K562 (cell line): Measurements from ENCODE around the gene LRMDA. TPM values are rescaled to one million over a fixed set of nuclear protein-coding genes. Genes with fewer than 3 reads are reported as not detected.

Source experiments
- CAMTA2 ChIP-seq: fragments of 250-450 bp; sonication (Bioruptor Pico); conservative IDR thresholded peaks from 2 replicates; pipeline ENCODE4 v1.5.1; 2022
- DIDO1 ChIP-seq: fragments of 450-650 bp; IDR thresholded peaks from 2 replicates; pipeline ENCODE4 v1.6.1; 2016; ENCODE audit warnings: low read depth, missing biosample characterization, missing genetic modification characterization
- EGR1 ChIP-seq: fragments of 450-650 bp; conservative IDR thresholded peaks from 2 replicates; pipeline ENCODE4 v1.6.1; 2017; ENCODE audit warnings: mild to moderate bottlenecking
- IRF2 ChIP-seq: sonication (generic); formaldehyde crosslinking; IDR thresholded peaks from 2 replicates; pipeline ENCODE4 v1.8.1; 2022; ENCODE audit warnings: mild to moderate bottlenecking, missing genetic modification reagents
- IRF9 ChIP-seq: fragments of 450-650 bp; IDR thresholded peaks from 2 replicates; pipeline ENCODE4 v1.6.1; 2016; ENCODE audit warnings: missing biosample characterization, missing genetic modification characterization
- JUNB ChIP-seq: fragments of 450-650 bp; formaldehyde crosslinking; conservative IDR thresholded peaks from 2 replicates; pipeline ENCODE4 v1.4.0; 2020; ENCODE audit warnings: mild to moderate bottlenecking
- KHSRP ChIP-seq: fragments of 450-650 bp; IDR thresholded peaks from 2 replicates; pipeline ENCODE4 v1.6.1; 2017
- MAFK ChIP-seq: IDR thresholded peaks from 2 replicates; pipeline ENCODE4 v1.6.1; 2011; ENCODE audit warnings: low read length, improper control_type of control experiment
- NCOA6 ChIP-seq: fragments of 450-650 bp; IDR thresholded peaks from 2 replicates; pipeline ENCODE4 v1.6.1; 2017; ENCODE audit warnings: mild to moderate bottlenecking
- NELFE ChIP-seq: IDR thresholded peaks from 2 replicates; pipeline ENCODE4 v1.6.1; 2011; ENCODE audit warnings: mild to moderate bottlenecking; ENCODE audit not compliant: insufficient read depth, insufficient read length
- NONO ChIP-seq, 2 experiments: fragments of 200-400 bp in 1 of 2; fragments of 450-650 bp in 1 of 2; formaldehyde crosslinking in 1 of 2; IDR thresholded peaks; 2 replicates each; pipeline ENCODE4 v1.6.1; 2017; ENCODE audit warnings: low read depth in 2 of 2, mild to moderate bottlenecking in 2 of 2, moderate library complexity in 2 of 2, low read length in 1 of 2
- NRF1 ChIP-seq, 2 experiments: fragments of 450-650 bp; IDR thresholded peaks in 1 of 2; conservative IDR thresholded peaks in 1 of 2; 2 replicates each; pipeline ENCODE4 v1.6.1; 2014; ENCODE audit warnings: mild to moderate bottlenecking in 2 of 2
- PHB ChIP-seq: fragments of 250-450 bp; sonication (Bioruptor Pico); IDR thresholded peaks from 2 replicates; pipeline ENCODE4 v1.5.0; 2021
- SMARCB1 ChIP-seq: IDR thresholded peaks from 2 replicates; pipeline ENCODE4 v1.6.1; 2011; ENCODE audit warnings: improper control_type of control experiment, low read depth; ENCODE audit not compliant: insufficient read length
- TFAP4 ChIP-seq: sonication (generic); formaldehyde crosslinking; IDR thresholded peaks from 2 replicates; pipeline ENCODE4 v1.8.0; 2022; ENCODE audit warnings: missing genetic modification reagents, mild to moderate bottlenecking, moderate library complexity, borderline replicate concordance
- THAP12 ChIP-seq: fragments of 250-450 bp; sonication (Bioruptor Pico); IDR thresholded peaks from 2 replicates; pipeline ENCODE4 v1.9.0; 2021; ENCODE audit warnings: mild to moderate bottlenecking, inconsistent platforms
- ZNF561 ChIP-seq: fragments of 450-650 bp; formaldehyde crosslinking; conservative IDR thresholded peaks from 2 replicates; pipeline ENCODE4 v1.4.0; 2020; ENCODE audit warnings: mild to moderate bottlenecking, moderate library complexity
- ZNF57 ChIP-seq: fragments of 450-650 bp; formaldehyde crosslinking; IDR thresholded peaks from 2 replicates; pipeline ENCODE4 v1.4.0; 2020; ENCODE audit warnings: mild to moderate bottlenecking, moderate library complexity
- ZNF609 ChIP-seq: sonication (generic); formaldehyde crosslinking; IDR thresholded peaks from 2 replicates; pipeline ENCODE4 v1.8.1; 2023; ENCODE audit warnings: missing genetic modification reagents, mild to moderate bottlenecking, borderline replicate concordance
- polyA plus RNA-seq, 8 experiments: library from polyadenylated mRNA; depleted of rRNA in 4 of 8; stranded (reverse) in 5 of 8; unstranded in 3 of 8; fragments of >200 nt; fragmentation: Nextera tagmentation in 2 of 8; fragmentation: Illumina TruSeq in 1 of 8; extraction: Ambion mirVana in 2 of 8; extraction: Trizol in 1 of 8; gene quantifications; 2 replicates each; pipeline versions ENCODE4 v1.2.1 to v1.2.3, GENCODE V29; 2011 to 2014; ENCODE audit warnings: inconsistent platforms in 1 of 8, missing spikeins in 1 of 8
- total RNA-seq, 7 experiments: library from RNA; depleted of rRNA in 6 of 7; stranded (reverse); fragments of >200 nt in 6 of 7; fragmentation: Illumina TruSeq in 2 of 7; extraction: Trizol in 2 of 7; gene quantifications; 2 replicates each; pipeline versions ENCODE4 v1.2.1 to v1.2.3, GENCODE V29; 2011 to 2021; ENCODE audit warnings: low replicate concordance in 1 of 7

The LRMDA gene
- total and polyA plus RNA-seq, 9 of the 15 experiments (the other 6 are each of a cell fraction or from before 2014, with no cell fraction given): 0.25 TPM; not detected in 8

GRCh38 chr10:75408911-75409885, 22.2 kb upstream of the LRMDA start (continued):
- TF ChIP-seq NELFE (no peak), IRF2 (CRISPR knock-in tag) (no peak), NCOA6 (peak; percentile 25; the same call in 1 of the 2 replicates), TFAP4 (CRISPR knock-in tag) (no peak), IRF9 (no peak), EGR1 (no peak), NRF1 (conservative IDR thresholded peaks at IDR 0.05 in 1 of 2, IDR thresholded peaks at IDR 0.05 in 1 of 2) (peak; percentile 91 to 92), PHB (CRISPR knock-in tag) (no peak), KHSRP (no peak), DIDO1 (tag) (no peak), CAMTA2 (CRISPR knock-in tag) (no peak), ZNF609 (no peak), MAFK (no peak), JUNB (CRISPR knock-in tag) (no peak), ZNF57 (CRISPR knock-in tag) (no peak), SMARCB1 (no peak), NONO (IDR thresholded peaks at IDR 0.05; ENCODE audit: low read depth in 2 of 2, low read length in 1 of 2) (no peak), ZNF561 (CRISPR knock-in tag) (no peak), THAP12 (CRISPR knock-in tag) (no peak)
